SK-N-SH treated with all-trans-retinoic acid at 6 μM for 48 hours (cell line): Measurements from ENCODE around the gene SERTM2.

ENCODE experiments used
- CSDC2 ChIP-seq: fragments of 250-450 bp; sonication (Bioruptor Pico); IDR thresholded peaks from 2 replicates; pipeline ENCODE4 v1.5.0; 2020; ENCODE audit warnings: mild to moderate bottlenecking, moderate library complexity
- PPARA ChIP-seq: fragments of 250-450 bp; sonication (Bioruptor Pico); IDR thresholded peaks from 2 replicates; pipeline ENCODE4 v1.5.0; 2020; ENCODE audit warnings: mild to moderate bottlenecking, borderline replicate concordance
- TF ChIP-seq, protein P1 (sequence below): fragments of 250-450 bp; sonication (Bioruptor Pico); IDR thresholded peaks from 2 replicates; pipeline ENCODE4 v1.8.0; 2020; ENCODE audit warnings: mild to moderate bottlenecking, moderate library complexity, borderline replicate concordance

DNA sequence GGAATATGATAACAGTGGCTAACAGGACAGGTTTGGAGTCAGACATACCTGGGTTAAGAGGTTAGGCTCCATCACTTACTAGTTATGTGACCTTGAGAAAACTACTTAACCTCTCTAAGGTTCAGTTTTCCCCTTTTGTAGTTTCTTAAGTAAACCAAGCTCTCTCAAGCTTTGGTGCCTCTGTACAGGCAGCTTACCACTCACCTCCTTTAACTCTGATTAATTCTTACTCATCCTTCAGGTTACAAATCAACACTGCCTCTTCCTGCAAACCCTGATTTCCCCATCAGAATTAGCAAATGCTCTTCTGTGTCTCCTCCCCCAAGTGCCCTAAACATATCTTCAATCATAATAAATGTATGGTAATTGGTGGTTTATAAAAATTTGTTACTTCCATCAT is 3.5 kb upstream of the SERTM2 start:
- TF ChIP-seq, protein P1, sequence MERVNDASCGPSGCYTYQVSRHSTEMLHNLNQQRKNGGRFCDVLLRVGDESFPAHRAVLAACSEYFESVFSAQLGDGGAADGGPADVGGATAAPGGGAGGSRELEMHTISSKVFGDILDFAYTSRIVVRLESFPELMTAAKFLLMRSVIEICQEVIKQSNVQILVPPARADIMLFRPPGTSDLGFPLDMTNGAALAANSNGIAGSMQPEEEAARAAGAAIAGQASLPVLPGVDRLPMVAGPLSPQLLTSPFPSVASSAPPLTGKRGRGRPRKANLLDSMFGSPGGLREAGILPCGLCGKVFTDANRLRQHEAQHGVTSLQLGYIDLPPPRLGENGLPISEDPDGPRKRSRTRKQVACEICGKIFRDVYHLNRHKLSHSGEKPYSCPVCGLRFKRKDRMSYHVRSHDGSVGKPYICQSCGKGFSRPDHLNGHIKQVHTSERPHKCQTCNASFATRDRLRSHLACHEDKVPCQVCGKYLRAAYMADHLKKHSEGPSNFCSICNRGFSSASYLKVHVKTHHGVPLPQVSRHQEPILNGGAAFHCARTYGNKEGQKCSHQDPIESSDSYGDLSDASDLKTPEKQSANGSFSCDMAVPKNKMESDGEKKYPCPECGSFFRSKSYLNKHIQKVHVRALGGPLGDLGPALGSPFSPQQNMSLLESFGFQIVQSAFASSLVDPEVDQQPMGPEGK (CRISPR knock-in tag), result no peak
- TF ChIP-seq PPARA (CRISPR knock-in tag) (no peak), CSDC2 (CRISPR knock-in tag) (no peak)
